GM12878 (cell line): ENCODE measurements around the gene SACS. TPM values are rescaled to one million over a fixed set of nuclear protein-coding genes. Genes with fewer than 3 reads are reported as not detected.

ENCODE experiments used
- ATF2 ChIP-seq: IDR thresholded peaks from 2 replicates; pipeline ENCODE4 v1.6.1; 2012; ENCODE audit warnings: low read length, inconsistent platforms
- BCL3 ChIP-seq: IDR thresholded peaks from 2 replicates; pipeline ENCODE4 v1.6.1; 2011; ENCODE audit warnings: borderline replicate concordance, low read depth, mild to moderate bottlenecking, moderate library complexity, low read length; ENCODE audit not compliant: insufficient read depth, poor library complexity, severe bottlenecking
- CREB1 ChIP-seq: IDR thresholded peaks from 2 replicates; pipeline ENCODE4 v1.6.1; 2012; ENCODE audit warnings: low read depth, mild to moderate bottlenecking, inconsistent platforms
- CREM ChIP-seq: IDR thresholded peaks from 2 replicates; pipeline ENCODE4 v1.6.1; 2014; ENCODE audit warnings: antibody characterized with exemption, low read depth
- E2F8 ChIP-seq: fragments of 450-650 bp; IDR thresholded peaks from 2 replicates; pipeline ENCODE4 v1.6.1; 2018; ENCODE audit warnings: mild to moderate bottlenecking, low read depth, moderate library complexity; ENCODE audit not compliant: partially characterized antibody
- ETV6 ChIP-seq, 2 experiments: fragments of 450-650 bp in 1 of 2; IDR thresholded peaks in 1 of 2; conservative IDR thresholded peaks in 1 of 2; 2 replicates each; pipeline ENCODE4 v1.6.1; 2014; ENCODE audit warnings: antibody characterized with exemption in 1 of 2, borderline replicate concordance in 1 of 2, low read depth in 1 of 2, mild to moderate bottlenecking in 1 of 2, moderate library complexity in 1 of 2
- HCFC1 ChIP-seq: fragments of 150-350 bp; IDR thresholded peaks from 2 replicates; pipeline ENCODE4 v1.6.1; 2014; ENCODE audit warnings: low read length
- HDGF ChIP-seq: fragments of 450-650 bp; IDR thresholded peaks from 2 replicates; pipeline ENCODE4 v1.6.1; 2016; ENCODE audit warnings: antibody characterized with exemption
- NR2C1 ChIP-seq: fragments of 450-650 bp; IDR thresholded peaks from 2 replicates; pipeline ENCODE4 v1.6.1; 2017; ENCODE audit warnings: antibody characterized with exemption, mild to moderate bottlenecking, moderate library complexity
- PAX5 ChIP-seq: IDR thresholded peaks from 2 replicates; pipeline ENCODE4 v1.6.1; 2011; ENCODE audit warnings: low read depth, low read length, borderline replicate concordance
- RAD21 ChIP-seq: IDR thresholded peaks from 2 replicates; pipeline ENCODE4 v1.6.1; 2011; ENCODE audit warnings: mild to moderate bottlenecking, low read depth, low read length, moderate library complexity; ENCODE audit not compliant: insufficient read depth
- RELA ChIP-seq: fragments of 450-650 bp; IDR thresholded peaks from 2 replicates; pipeline ENCODE4 v1.8.0; 2014; ENCODE audit warnings: borderline replicate concordance; ENCODE audit not compliant: partially characterized antibody
- SKIL ChIP-seq: fragments of 450-650 bp; IDR thresholded peaks from 2 replicates; pipeline ENCODE4 v1.6.1; 2017; ENCODE audit warnings: mild to moderate bottlenecking, low read depth, inconsistent platforms; ENCODE audit not compliant: poor library complexity, severe bottlenecking
- TCF3 ChIP-seq: IDR thresholded peaks from 2 replicates; pipeline ENCODE4 v1.6.1; 2012; ENCODE audit warnings: low read depth, mild to moderate bottlenecking, low read length, borderline replicate concordance; ENCODE audit not compliant: insufficient read depth
- polyA plus RNA-seq, 11 experiments: library from polyadenylated mRNA; depleted of rRNA in 4 of 11; unstranded in 6 of 11; stranded (reverse) in 5 of 11; fragments of >200 nt; fragmentation: Nextera tagmentation in 4 of 11; fragmentation: Illumina TruSeq in 1 of 11; extraction: Ambion mirVana in 4 of 11; extraction: Trizol in 1 of 11; gene quantifications; 1 replicate in 1 of 11; 2 replicates in 10 of 11; pipeline versions ENCODE4 v1.2.1 to v1.2.3, GENCODE V29; 2011 to 2016; ENCODE audit warnings: inconsistent platforms in 2 of 11, missing spikeins in 2 of 11, low read depth in 1 of 11
- total RNA-seq, 4 experiments: library from RNA; depleted of rRNA in 3 of 4; stranded (reverse); fragments of >200 nt in 3 of 4; fragmentation: Illumina TruSeq in 1 of 4; extraction: Trizol in 1 of 4; gene quantifications; 2 replicates each; pipeline versions ENCODE4 v1.2.1 to v1.2.3, GENCODE V29; 2013 to 2021
- TF ChIP-seq, protein P1 (sequence below): fragments of 450-650 bp; formaldehyde crosslinking; IDR thresholded peaks from 2 replicates; pipeline ENCODE4 v1.5.0; 2022; ENCODE audit warnings: mild to moderate bottlenecking, missing genetic modification characterization

Gene SACS
- total and polyA plus RNA-seq, 10 of the 15 experiments (the other 5 are each of a cell fraction or from before 2014, with no cell fraction given), result 9.9 to 74.9 (median 22.1) TPM

GRCh38 chr13:23375001-23375971 is 58.2 kb downstream of the SACS start (continued):
- no peak for TF ChIP-seq RAD21
- TF ChIP-seq NR2C1, result 0 out of 2 replicates have a peak, but pooled peaks have one; percentile 13
- TF ChIP-seq ATF2, result no peak
- no peak for TF ChIP-seq HCFC1
- TF ChIP-seq TCF3, result no peak
- TF ChIP-seq CREB1, result 0 out of 2 replicates have a peak, but pooled peaks have one; percentile 43
- TF ChIP-seq CREM, result peak; percentile 6; the same call in 1 of the 2 replicates
- no peak for TF ChIP-seq BCL3
- TF ChIP-seq RELA, result no peak
- TF ChIP-seq SKIL, result no peak
- TF ChIP-seq E2F8, result no peak
- TF ChIP-seq, protein P1, sequence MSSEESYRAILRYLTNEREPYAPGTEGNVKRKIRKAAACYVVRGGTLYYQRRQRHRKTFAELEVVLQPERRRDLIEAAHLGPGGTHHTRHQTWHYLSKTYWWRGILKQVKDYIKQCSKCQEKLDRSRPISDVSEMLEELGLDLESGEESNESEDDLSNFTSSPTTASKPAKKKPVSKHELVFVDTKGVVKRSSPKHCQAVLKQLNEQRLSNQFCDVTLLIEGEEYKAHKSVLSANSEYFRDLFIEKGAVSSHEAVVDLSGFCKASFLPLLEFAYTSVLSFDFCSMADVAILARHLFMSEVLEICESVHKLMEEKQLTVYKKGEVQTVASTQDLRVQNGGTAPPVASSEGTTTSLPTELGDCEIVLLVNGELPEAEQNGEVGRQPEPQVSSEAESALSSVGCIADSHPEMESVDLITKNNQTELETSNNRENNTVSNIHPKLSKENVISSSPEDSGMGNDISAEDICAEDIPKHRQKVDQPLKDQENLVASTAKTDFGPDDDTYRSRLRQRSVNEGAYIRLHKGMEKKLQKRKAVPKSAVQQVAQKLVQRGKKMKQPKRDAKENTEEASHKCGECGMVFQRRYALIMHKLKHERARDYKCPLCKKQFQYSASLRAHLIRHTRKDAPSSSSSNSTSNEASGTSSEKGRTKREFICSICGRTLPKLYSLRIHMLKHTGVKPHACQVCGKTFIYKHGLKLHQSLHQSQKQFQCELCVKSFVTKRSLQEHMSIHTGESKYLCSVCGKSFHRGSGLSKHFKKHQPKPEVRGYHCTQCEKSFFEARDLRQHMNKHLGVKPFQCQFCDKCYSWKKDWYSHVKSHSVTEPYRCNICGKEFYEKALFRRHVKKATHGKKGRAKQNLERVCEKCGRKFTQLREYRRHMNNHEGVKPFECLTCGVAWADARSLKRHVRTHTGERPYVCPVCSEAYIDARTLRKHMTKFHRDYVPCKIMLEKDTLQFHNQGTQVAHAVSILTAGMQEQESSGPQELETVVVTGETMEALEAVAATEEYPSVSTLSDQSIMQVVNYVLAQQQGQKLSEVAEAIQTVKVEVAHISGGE (CRISPR knock-in tag), result no peak
- TF ChIP-seq ETV6 (conservative IDR thresholded peaks at IDR 0.05 in 1 of 2, IDR thresholded peaks at IDR 0.05 in 1 of 2; ENCODE audit: borderline replicate concordance in 1 of 2, low read depth in 1 of 2), result no peak; a peak in 1 of 4 replicates
- TF ChIP-seq HDGF, result no peak
- no peak for TF ChIP-seq PAX5
